H1 (cell line): Measurements from ENCODE around the gene SLC5A2. TPM values are rescaled to one million over a fixed set of nuclear protein-coding genes. Genes with fewer than 3 reads are reported as not detected.

Experiments used
- CTCF ChIA-PET: fragments of 300-600 bp; sonication (Branson Sonifier 250); formaldehyde crosslinking; loops from one replicate; lab custom pipeline; 2021; ENCODE audit not compliant: partially characterized antibody; lab: Charles Lee
- POLR2A ChIA-PET: fragments of 300-600 bp; sonication (Branson Sonifier 250); formaldehyde crosslinking; loops from one replicate; lab custom pipeline; 2021; ENCODE audit warnings: inconsistent platforms; ENCODE audit not compliant: partially characterized antibody; lab: Charles Lee
- DNase-seq, 2 experiments: peaks; one replicate each; pipeline versions ENCODE4 v3.0.0 to v3.0.0-alpha.2; 2010 to 2022; ENCODE audit warnings: low spot score in 2 of 2, low read depth in 1 of 2, mixed read lengths in 1 of 2
- FAIRE-seq: peaks from 2 replicates; lab custom pipeline; 2011; peaks lifted over from hg19 to GRCh38; lab: Jason Lieb, UNC
- H2AFZ ChIP-seq: 2 replicates; pipeline ENCODE4 v1.8.1; 2012; ENCODE audit warnings: low read length, inconsistent platforms
- H2AK5ac ChIP-seq: 2 replicates; pipeline ENCODE4 v1.6.1; 2013; ENCODE audit warnings: low read depth, low read length
- H2BK120ac ChIP-seq: replicated peaks from 2 replicates; pipeline ENCODE3; 2013; ENCODE audit warnings: low read depth, low read length, inconsistent platforms
- H2BK12ac ChIP-seq: 2 replicates; pipeline ENCODE4 v1.6.1; 2013; ENCODE audit warnings: low read depth, low read length
- H2BK15ac ChIP-seq: 2 replicates; pipeline ENCODE4 v1.6.1; 2013; ENCODE audit warnings: low read length
- H2BK20ac ChIP-seq: 2 replicates; pipeline ENCODE4 v1.6.1; 2013; ENCODE audit warnings: low read length
- H2BK5ac ChIP-seq: 2 replicates; pipeline ENCODE4 v1.6.1; 2013; ENCODE audit warnings: low read depth, low read length
- H3K14ac ChIP-seq: 2 replicates; pipeline ENCODE4 v1.6.1; 2013; ENCODE audit warnings: inconsistent platforms; ENCODE audit not compliant: insufficient read length
- H3K18ac ChIP-seq: 2 replicates; pipeline ENCODE4 v1.6.1; 2013; ENCODE audit warnings: low read length; ENCODE audit errors: extremely low read depth
- H3K23ac ChIP-seq: 2 replicates; pipeline ENCODE4 v1.6.1; 2013; ENCODE audit warnings: inconsistent platforms; ENCODE audit not compliant: insufficient read length
- H3K23me2 ChIP-seq: 2 replicates; pipeline ENCODE4 v1.6.1; 2013; ENCODE audit warnings: low read depth, low read length
- H3K27ac ChIP-seq: 2 replicates; pipeline ENCODE4 v1.6.1; 2011; ENCODE audit warnings: low read depth, low read length, inconsistent platforms
- H3K27me3 ChIP-seq, 4 experiments: replicated peaks in 1 of 4; 1 replicate in 1 of 4; 2 replicates in 3 of 4; pipeline versions ENCODE4 v1.6.1 to v1.8.1; 2011 to 2013; ENCODE audit warnings: low read length in 3 of 4, mild to moderate bottlenecking in 3 of 4, inconsistent platforms in 2 of 4, mixed read lengths in 2 of 4, moderate library complexity in 1 of 4; ENCODE audit not compliant: control insufficient read depth in 3 of 4, insufficient read depth in 3 of 4; ENCODE audit errors: extremely low read depth in 1 of 4
- H3K36me3 ChIP-seq, 4 experiments: 2 replicates each; pipeline versions ENCODE4 v1.6.1 to v1.8.1; 2011 to 2013; ENCODE audit warnings: mild to moderate bottlenecking in 4 of 4, low read length in 3 of 4, moderate library complexity in 2 of 4, control low read depth in 1 of 4, inconsistent platforms in 1 of 4; ENCODE audit not compliant: insufficient read depth in 4 of 4, control insufficient read depth in 2 of 4
- H3K4ac ChIP-seq: replicated peaks from 2 replicates; pipeline ENCODE3; 2013; ENCODE audit warnings: low read length, low read depth, mixed read lengths, inconsistent platforms; ENCODE audit not compliant: insufficient read length
- H3K4me1 ChIP-seq, 4 experiments: replicated peaks in 1 of 4; 1 replicate in 1 of 4; 2 replicates in 3 of 4; pipeline versions ENCODE4 v1.6.1 to v1.8.1; 2011 to 2013; ENCODE audit warnings: low read length in 3 of 4, inconsistent platforms in 2 of 4, mixed read lengths in 1 of 4; ENCODE audit not compliant: insufficient read depth in 4 of 4, control insufficient read depth in 3 of 4
- H3K4me2 ChIP-seq, 2 experiments: 2 replicates each; pipeline versions ENCODE4 v1.6.1 to v1.8.1; 2011 to 2013; ENCODE audit warnings: low read depth in 2 of 2, low read length in 2 of 2, control low read depth in 1 of 2, inconsistent platforms in 1 of 2, mild to moderate bottlenecking in 1 of 2; ENCODE audit not compliant: insufficient read depth in 1 of 2
- H3K4me3 ChIP-seq, 4 experiments: fragments of 200-600, 300-600 bp in 1 of 4; sonication (generic), shearing (Covaris generic), sonication (Bioruptor Twin) in 1 of 4; 2 replicates each; pipeline versions ENCODE4 v1.5.1 to v1.8.1; 2011 to 2016; ENCODE audit warnings: low read length in 4 of 4, low read depth in 3 of 4, control low read depth in 2 of 4, inconsistent platforms in 2 of 4, mild to moderate bottlenecking in 2 of 4, mixed read lengths in 1 of 4, moderate library complexity in 1 of 4; ENCODE audit not compliant: insufficient read depth in 2 of 4; ENCODE audit errors: extremely low read depth in 1 of 4
- H3K56ac ChIP-seq: replicated peaks from 2 replicates; pipeline ENCODE3; 2013; ENCODE audit warnings: low read depth, mild to moderate bottlenecking, mixed read lengths, low read length, inconsistent platforms; ENCODE audit not compliant: insufficient read length
- H3K79me1 ChIP-seq: 2 replicates; pipeline ENCODE4 v1.6.1; 2013; ENCODE audit warnings: low read depth, low read length, control low read depth
- H3K79me2 ChIP-seq, 2 experiments: 2 replicates each; pipeline versions ENCODE4 v1.6.1 to v1.8.1; 2012 to 2013; ENCODE audit warnings: low read length in 2 of 2, mild to moderate bottlenecking in 2 of 2, inconsistent platforms in 1 of 2; ENCODE audit not compliant: insufficient read depth in 2 of 2, control insufficient read depth in 1 of 2
- H3K9ac ChIP-seq, 4 experiments: replicated peaks in 1 of 4; 1 replicate in 1 of 4; 2 replicates in 3 of 4; pipeline versions ENCODE4 v1.6.1 to v1.8.1; 2011 to 2013; ENCODE audit warnings: low read depth in 3 of 4, low read length in 3 of 4, control low read depth in 2 of 4, mild to moderate bottlenecking in 2 of 4, moderate library complexity in 2 of 4, inconsistent platforms in 1 of 4; ENCODE audit errors: extremely low read depth in 1 of 4
- H3K9me3 ChIP-seq, 2 experiments: 2 replicates each; pipeline versions ENCODE4 v1.6.1 to v1.8.1; 2012 to 2013; ENCODE audit warnings: mild to moderate bottlenecking in 2 of 2, moderate library complexity in 2 of 2, control low read depth in 1 of 2, inconsistent platforms in 1 of 2, low read depth in 1 of 2, low read length in 1 of 2, mixed read lengths in 1 of 2; ENCODE audit not compliant: insufficient read depth in 2 of 2
- H4K20me1 ChIP-seq, 2 experiments: replicated peaks in 1 of 2; 2 replicates each; pipeline versions ENCODE3 to v1.8.1; 2011 to 2013; ENCODE audit warnings: inconsistent platforms in 2 of 2, low read length in 2 of 2, mild to moderate bottlenecking in 1 of 2; ENCODE audit not compliant: insufficient read depth in 2 of 2, control insufficient read depth in 1 of 2
- H4K5ac ChIP-seq: 2 replicates; pipeline ENCODE4 v1.6.1; 2013; ENCODE audit warnings: low read length, low read depth, mixed read lengths, inconsistent platforms; ENCODE audit not compliant: insufficient read length
- H4K8ac ChIP-seq: 2 replicates; pipeline ENCODE4 v1.8.0; 2013; ENCODE audit warnings: mild to moderate bottlenecking, moderate library complexity, low read length, inconsistent platforms; ENCODE audit not compliant: insufficient read depth; ENCODE audit errors: extremely low read depth
- H4K91ac ChIP-seq: replicated peaks from 2 replicates; pipeline ENCODE3; 2013; ENCODE audit warnings: low read length, mixed read lengths, inconsistent platforms; ENCODE audit not compliant: insufficient read length
- BRCA1 ChIP-seq: IDR thresholded peaks from 2 replicates; pipeline ENCODE4 v1.6.1; 2012; ENCODE audit warnings: low read depth, low read length, improper control_type of control experiment
- CBX5 ChIP-seq: fragments of 300-800, 300-1000 bp; sonication (generic); IDR thresholded peaks from 2 replicates; pipeline ENCODE4 v1.7.1; 2016; ENCODE audit warnings: antibody characterized with exemption, low read length, low read depth
- EZH2 ChIP-seq: fragments of 200-600 bp; sonication (generic); IDR thresholded peaks from 2 replicates; pipeline ENCODE4 v1.7.1; 2012; ENCODE audit warnings: low read depth, mild to moderate bottlenecking, moderate library complexity, low read length, inconsistent platforms; ENCODE audit not compliant: severe bottlenecking
- FOSL1 ChIP-seq: IDR thresholded peaks from 2 replicates; pipeline ENCODE4 v1.6.1; 2011; ENCODE audit warnings: mild to moderate bottlenecking, low read depth, low read length, moderate library complexity; ENCODE audit not compliant: insufficient read depth
- KDM4A ChIP-seq: IDR thresholded peaks from one replicate; pipeline ENCODE4 v1.7.1; 2012; ENCODE audit warnings: low read depth, mild to moderate bottlenecking, moderate library complexity, low read length, inconsistent platforms; ENCODE audit not compliant: severe bottlenecking
- RBBP5 ChIP-seq: IDR thresholded peaks from 2 replicates; pipeline ENCODE4 v1.7.1; 2012; ENCODE audit warnings: low read depth, mild to moderate bottlenecking, inconsistent platforms, low read length, moderate library complexity, borderline replicate concordance
- SAP30 ChIP-seq: fragments of 300-600 bp; sonication (generic); IDR thresholded peaks from 2 replicates; pipeline ENCODE4 v1.7.1; 2012; ENCODE audit warnings: low read length, moderate library complexity, mild to moderate bottlenecking, inconsistent platforms; ENCODE audit not compliant: insufficient read depth, insufficient replicate concordance
- SIN3A ChIP-seq, 2 experiments: IDR thresholded peaks in 1 of 2; conservative IDR thresholded peaks in 1 of 2; 2 replicates each; pipeline ENCODE4 v1.6.1; 2011 to 2012; ENCODE audit warnings: low read length in 2 of 2, improper control_type of control experiment in 1 of 2, low read depth in 1 of 2, mild to moderate bottlenecking in 1 of 2
- SP4 ChIP-seq: IDR thresholded peaks from 2 replicates; pipeline ENCODE4 v1.6.1; 2012; ENCODE audit warnings: low read length, inconsistent platforms
- WGBS, 2 experiments: shearing (Covaris generic) in 1 of 2; methylation state at CpG; one replicate each; pipeline versions ENCODE4 v1.1.6 to v1.1.7; 2013 to 2015; ENCODE audit warnings: low lambda C conversion rate in 2 of 2, mixed read lengths in 2 of 2, inconsistent platforms in 1 of 2, low coverage in 1 of 2, missing lambda C conversion rate in 1 of 2; ENCODE audit not compliant: insufficient replicate concordance in 2 of 2, insufficient coverage in 1 of 2, insufficient read length in 1 of 2; ENCODE audit errors: extremely low coverage in 1 of 2, missing lambda C conversion rate in 1 of 2; 5-methylcytosine and 5-hydroxymethylcytosine counted together
- polyA plus RNA-seq, 7 experiments: library from polyadenylated mRNA; depleted of rRNA in 3 of 7; stranded (reverse) in 5 of 7; unstranded in 2 of 7; fragments of >200 nt in 5 of 7; fragments of 200-250 nt in 2 of 7; gene quantifications; 1 replicate in 5 of 7; 2 replicates in 1 of 7; 4 replicates in 1 of 7; pipeline versions ENCODE4 v1.2.1 to v1.2.3, GENCODE V29; 2011 to 2013; ENCODE audit warnings: missing spikeins in 2 of 7, mixed read lengths in 2 of 7
- total RNA-seq: library from RNA; stranded (reverse); fragmentation: NEBNext Ultra II Directional; extraction: Animal tissue kit (Norgen Biotek cat#: 25700); gene quantifications from 2 replicates; pipeline ENCODE4 v1.2.1, GENCODE V29; 2021
- TF ChIP-seq, protein P1 (sequence below): IDR thresholded peaks from 2 replicates; pipeline ENCODE4 v1.6.1; 2012; ENCODE audit warnings: inconsistent platforms
- TF ChIP-seq, protein P2 (sequence below): IDR thresholded peaks from 2 replicates; pipeline ENCODE4 v1.6.1; 2012; ENCODE audit warnings: inconsistent platforms

The SLC5A2 gene
- total and polyA plus RNA-seq, 2 of the 8 experiments (the other 6 are each of a cell fraction or from before 2014, with no cell fraction given) = 0.56 to 4.4 TPM

DNA sequence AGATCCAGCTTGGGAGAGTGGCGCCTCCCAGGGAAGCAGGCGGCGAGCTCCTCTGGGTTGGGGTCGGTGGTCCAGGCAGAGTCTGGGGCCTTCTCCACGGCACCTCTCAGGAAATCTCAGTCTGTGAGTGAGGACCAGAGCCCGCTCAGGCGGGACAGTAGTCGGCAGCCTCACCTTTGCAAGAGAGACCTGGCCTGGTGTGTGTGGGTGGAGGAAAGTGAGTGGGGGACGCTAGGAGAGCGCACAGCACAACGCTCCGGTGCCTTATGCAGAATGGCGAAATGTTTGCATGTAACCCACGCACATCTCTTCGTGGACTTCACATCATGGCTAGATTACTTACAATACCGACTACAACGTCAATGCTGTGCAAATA lies 47.0 kb downstream of the SLC5A2 start:
- peak overlapping the region; percentile 51 to 74 (median 64) for H3K4me3 ChIP-seq
- no peak for DNase-seq
- H4K5ac ChIP-seq = no peak overlapping the region
- H3K56ac ChIP-seq = no peak overlapping the region
- ChIA-PET CTCF (interaction anchor here (1.1 to 2.2 kb wide), 4 partner anchors 10 to 339 kb away, joined by 3 to 5 read pairs (median 4); no protein-coding TSS in a partner anchor), POLR2A (interaction anchor here (0.8 to 5.1 kb wide), 7 partner anchors 10 to 175 kb away, joined by 3 to 27 read pairs (median 6); partner anchors contain the start of gene RUSF1)
- no peak overlapping the region for H2AK5ac ChIP-seq
- H3K79me1 ChIP-seq = no peaks in the 10 kb centered on the region
- no peak overlapping the region for H3K27ac ChIP-seq
- no peak overlapping the region for H4K91ac ChIP-seq
- WGBS, 2 experiments = 37% methylated on average over 17 of the region's 17 CpGs; no CpG with 5 or more reads in 1 of the 2 experiments
- H3K18ac ChIP-seq = peak overlapping the region; percentile 87
- H2AFZ ChIP-seq = peak overlapping the region; percentile 97
- H2BK15ac ChIP-seq = no peak overlapping the region
- peaks cover 9% of the 10 kb centered on the region; the same call in 1 of the 2 replicates for H3K23me2 ChIP-seq
- H2BK20ac ChIP-seq = 0 out of 2 replicates have a peak overlapping the region, but pooled peaks have one; percentile 21
- H3K4me2 ChIP-seq = peak overlapping the region; percentile 73 to 92
- H3K9me3 ChIP-seq = no peaks in the 10 kb centered on the region
- no peak overlapping the region for H3K23ac ChIP-seq
- peak overlapping the region; percentile 74 for H3K14ac ChIP-seq
- peak overlapping the region; percentile 5; the same call in 1 of the 2 replicates for H2BK12ac ChIP-seq
- H3K27me3 ChIP-seq = peaks cover 5 to 31% (median 24%) of the 10 kb centered on the region in 4 experiments
- FAIRE-seq = no peak
- H4K20me1 ChIP-seq = no peaks in the 10 kb centered on the region
- H4K8ac ChIP-seq = 0 out of 2 replicates have a peak overlapping the region, but pooled peaks have one; percentile 45
- peak overlapping the region; percentile 40 for H3K4ac ChIP-seq
- no peaks in the 10 kb centered on the region for H3K36me3 ChIP-seq
- no peak overlapping the region for H2BK120ac ChIP-seq
- H3K9ac ChIP-seq = peak overlapping the region in 1 of 4 experiments; percentile 88; a peak in 3 of 7 replicates
- no peaks in the 10 kb centered on the region for H3K79me2 ChIP-seq
- peaks cover 6 to 14% (median 8%) of the 10 kb centered on the region in 4 experiments for H3K4me1 ChIP-seq
- H2BK5ac ChIP-seq = no peak overlapping the region
- TF ChIP-seq, protein P1, sequence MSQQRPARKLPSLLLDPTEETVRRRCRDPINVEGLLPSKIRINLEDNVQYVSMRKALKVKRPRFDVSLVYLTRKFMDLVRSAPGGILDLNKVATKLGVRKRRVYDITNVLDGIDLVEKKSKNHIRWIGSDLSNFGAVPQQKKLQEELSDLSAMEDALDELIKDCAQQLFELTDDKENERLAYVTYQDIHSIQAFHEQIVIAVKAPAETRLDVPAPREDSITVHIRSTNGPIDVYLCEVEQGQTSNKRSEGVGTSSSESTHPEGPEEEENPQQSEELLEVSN = no peak
- TF ChIP-seq EZH2 = peak; percentile 15
- TF ChIP-seq, protein P2, sequence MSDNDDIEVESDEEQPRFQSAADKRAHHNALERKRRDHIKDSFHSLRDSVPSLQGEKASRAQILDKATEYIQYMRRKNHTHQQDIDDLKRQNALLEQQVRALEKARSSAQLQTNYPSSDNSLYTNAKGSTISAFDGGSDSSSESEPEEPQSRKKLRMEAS = no peak
- TF ChIP-seq CBX5 = no peak
- no peak for TF ChIP-seq SP4
- TF ChIP-seq BRCA1 = no peak
- no peak for TF ChIP-seq KDM4A
- no peak for TF ChIP-seq SAP30
- 0 out of 2 replicates have a peak, but pooled peaks have one; percentile 14 for TF ChIP-seq RBBP5
- no peak for TF ChIP-seq SIN3A (conservative IDR thresholded peaks at IDR 0.05 in 1 of 2, IDR thresholded peaks at IDR 0.05 in 1 of 2; ENCODE audit: low read depth in 1 of 2, low read length in 2 of 2)
- TF ChIP-seq FOSL1 = no peak
